Neural cell (in vitro differentiated cells): ENCODE measurements around the gene SMIM14.

Source experiments
- EP300 ChIP-seq: fragments of 450-650 bp; conservative IDR thresholded peaks from 2 replicates; pipeline ENCODE4 v1.6.1; 2014; ENCODE audit warnings: antibody characterized with exemption, mild to moderate bottlenecking, moderate library complexity; ENCODE audit not compliant: poor library complexity, severe bottlenecking
- EZH2 ChIP-seq: fragments of 200-600, 300-800 bp; shearing (Covaris generic), sonication (generic); IDR thresholded peaks from 2 replicates; pipeline ENCODE4 v1.6.1; 2014; ENCODE audit warnings: antibody characterized with exemption, low read length, borderline replicate concordance, mild to moderate bottlenecking; ENCODE audit not compliant: insufficient read depth, poor library complexity, severe bottlenecking
- RAD21 ChIP-seq: fragments of 450-650 bp; conservative IDR thresholded peaks from 2 replicates; pipeline ENCODE4 v1.6.1; 2014; ENCODE audit warnings: antibody characterized with exemption, mild to moderate bottlenecking, moderate library complexity
- SMC3 ChIP-seq: fragments of 450-650 bp; conservative IDR thresholded peaks from 2 replicates; pipeline ENCODE4 v1.6.1; 2014; ENCODE audit warnings: antibody characterized with exemption, mild to moderate bottlenecking, moderate library complexity; ENCODE audit not compliant: poor library complexity
- TF ChIP-seq, protein P1 (sequence below): fragments of 450-650 bp; IDR thresholded peaks from 2 replicates; pipeline ENCODE4 v1.5.1; 2014; ENCODE audit warnings: antibody characterized with exemption, mild to moderate bottlenecking, moderate library complexity; ENCODE audit not compliant: poor library complexity, severe bottlenecking
- TF ChIP-seq, protein P2 (sequence below): IDR thresholded peaks from 2 replicates; pipeline ENCODE4 v1.6.1; 2012; ENCODE audit warnings: borderline replicate concordance

DNA sequence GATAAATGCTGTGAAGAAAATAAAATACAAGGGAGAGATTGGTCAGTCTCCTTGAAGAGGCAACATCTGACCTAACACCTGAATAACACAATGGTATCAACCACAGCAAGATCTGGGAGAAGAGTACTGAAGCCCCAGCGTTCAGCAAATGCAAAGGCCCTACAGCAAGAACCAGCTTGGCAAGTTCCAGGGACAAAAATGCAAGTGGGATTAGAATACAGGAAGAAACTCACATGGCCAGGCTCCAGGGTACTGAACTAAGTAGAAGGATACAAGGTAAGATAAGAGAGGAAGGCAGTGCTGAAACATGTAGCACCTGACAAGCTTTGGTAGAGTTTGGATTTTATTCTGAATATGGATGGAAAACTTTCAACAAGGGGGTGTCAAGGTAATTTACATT is 3.6 kb downstream of the SMIM14 start:
- TF ChIP-seq, protein P1, sequence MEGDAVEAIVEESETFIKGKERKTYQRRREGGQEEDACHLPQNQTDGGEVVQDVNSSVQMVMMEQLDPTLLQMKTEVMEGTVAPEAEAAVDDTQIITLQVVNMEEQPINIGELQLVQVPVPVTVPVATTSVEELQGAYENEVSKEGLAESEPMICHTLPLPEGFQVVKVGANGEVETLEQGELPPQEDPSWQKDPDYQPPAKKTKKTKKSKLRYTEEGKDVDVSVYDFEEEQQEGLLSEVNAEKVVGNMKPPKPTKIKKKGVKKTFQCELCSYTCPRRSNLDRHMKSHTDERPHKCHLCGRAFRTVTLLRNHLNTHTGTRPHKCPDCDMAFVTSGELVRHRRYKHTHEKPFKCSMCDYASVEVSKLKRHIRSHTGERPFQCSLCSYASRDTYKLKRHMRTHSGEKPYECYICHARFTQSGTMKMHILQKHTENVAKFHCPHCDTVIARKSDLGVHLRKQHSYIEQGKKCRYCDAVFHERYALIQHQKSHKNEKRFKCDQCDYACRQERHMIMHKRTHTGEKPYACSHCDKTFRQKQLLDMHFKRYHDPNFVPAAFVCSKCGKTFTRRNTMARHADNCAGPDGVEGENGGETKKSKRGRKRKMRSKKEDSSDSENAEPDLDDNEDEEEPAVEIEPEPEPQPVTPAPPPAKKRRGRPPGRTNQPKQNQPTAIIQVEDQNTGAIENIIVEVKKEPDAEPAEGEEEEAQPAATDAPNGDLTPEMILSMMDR = no peak
- TF ChIP-seq RAD21 (no peak), EZH2 (no peak), EP300 (no peak), SMC3 (no peak)
- TF ChIP-seq, protein P2, sequence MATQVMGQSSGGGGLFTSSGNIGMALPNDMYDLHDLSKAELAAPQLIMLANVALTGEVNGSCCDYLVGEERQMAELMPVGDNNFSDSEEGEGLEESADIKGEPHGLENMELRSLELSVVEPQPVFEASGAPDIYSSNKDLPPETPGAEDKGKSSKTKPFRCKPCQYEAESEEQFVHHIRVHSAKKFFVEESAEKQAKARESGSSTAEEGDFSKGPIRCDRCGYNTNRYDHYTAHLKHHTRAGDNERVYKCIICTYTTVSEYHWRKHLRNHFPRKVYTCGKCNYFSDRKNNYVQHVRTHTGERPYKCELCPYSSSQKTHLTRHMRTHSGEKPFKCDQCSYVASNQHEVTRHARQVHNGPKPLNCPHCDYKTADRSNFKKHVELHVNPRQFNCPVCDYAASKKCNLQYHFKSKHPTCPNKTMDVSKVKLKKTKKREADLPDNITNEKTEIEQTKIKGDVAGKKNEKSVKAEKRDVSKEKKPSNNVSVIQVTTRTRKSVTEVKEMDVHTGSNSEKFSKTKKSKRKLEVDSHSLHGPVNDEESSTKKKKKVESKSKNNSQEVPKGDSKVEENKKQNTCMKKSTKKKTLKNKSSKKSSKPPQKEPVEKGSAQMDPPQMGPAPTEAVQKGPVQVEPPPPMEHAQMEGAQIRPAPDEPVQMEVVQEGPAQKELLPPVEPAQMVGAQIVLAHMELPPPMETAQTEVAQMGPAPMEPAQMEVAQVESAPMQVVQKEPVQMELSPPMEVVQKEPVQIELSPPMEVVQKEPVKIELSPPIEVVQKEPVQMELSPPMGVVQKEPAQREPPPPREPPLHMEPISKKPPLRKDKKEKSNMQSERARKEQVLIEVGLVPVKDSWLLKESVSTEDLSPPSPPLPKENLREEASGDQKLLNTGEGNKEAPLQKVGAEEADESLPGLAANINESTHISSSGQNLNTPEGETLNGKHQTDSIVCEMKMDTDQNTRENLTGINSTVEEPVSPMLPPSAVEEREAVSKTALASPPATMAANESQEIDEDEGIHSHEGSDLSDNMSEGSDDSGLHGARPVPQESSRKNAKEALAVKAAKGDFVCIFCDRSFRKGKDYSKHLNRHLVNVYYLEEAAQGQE = no peak
